IPS-15b (cell line): Measurements from ENCODE around the gene LITAF.

Source experiments
- H3K27me3 ChIP-seq: one replicate; pipeline ENCODE4 v1.6.1; 2013; ENCODE audit warnings: low read length; ENCODE audit not compliant: control insufficient read depth, insufficient read depth
- H3K36me3 ChIP-seq: one replicate; pipeline ENCODE4 v1.6.1; 2013; ENCODE audit warnings: low read length; ENCODE audit not compliant: control insufficient read depth, insufficient read depth
- H3K4me1 ChIP-seq: one replicate; pipeline ENCODE4 v1.6.1; 2013; ENCODE audit warnings: mild to moderate bottlenecking, low read length; ENCODE audit not compliant: control insufficient read depth, insufficient read depth
- H3K4me3 ChIP-seq: one replicate; pipeline ENCODE4 v1.5.1; 2013; ENCODE audit warnings: low read depth, low read length
- H3K9ac ChIP-seq: one replicate; pipeline ENCODE4 v1.6.1; 2013; ENCODE audit warnings: low read depth, mild to moderate bottlenecking, low read length
- H3K9me3 ChIP-seq: one replicate; pipeline ENCODE4 v1.6.1; 2013; ENCODE audit warnings: mild to moderate bottlenecking, low read length; ENCODE audit not compliant: control insufficient read depth, insufficient read depth

Gene LITAF

DNA sequence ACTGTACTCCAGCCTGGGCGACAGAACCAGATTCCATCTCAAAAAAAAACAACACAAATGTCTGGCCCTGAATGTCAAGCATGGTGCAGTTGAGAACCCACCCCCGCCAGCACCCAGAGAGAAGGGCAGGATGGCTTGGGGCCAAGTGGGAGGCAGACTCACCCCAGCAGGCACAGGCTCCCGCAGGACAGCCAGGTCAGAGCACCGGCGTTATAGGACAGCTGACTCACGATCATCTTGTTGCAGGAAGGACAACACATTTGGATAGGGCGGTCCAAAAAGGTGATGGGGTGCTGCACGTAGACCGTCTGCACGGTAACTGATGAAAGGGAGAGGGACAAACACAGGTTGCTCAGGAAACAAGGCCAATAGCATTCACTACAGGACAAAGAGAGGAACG lies 33.3 kb downstream of the LITAF start:
- Histone ChIP-seq H3K9ac (no peak overlapping the region), H3K4me1 (no peaks in the 10 kb centered on the region), H3K27me3 (no peaks in the 10 kb centered on the region), H3K4me3 (no peak overlapping the region), H3K36me3 (peaks cover 56% of the 10 kb centered on the region), H3K9me3 (no peaks in the 10 kb centered on the region)

- H3K36me3 ChIP-seq = peaks cover 56% of the 10 kb centered on the region
- no peaks in the 10 kb centered on the region for H3K9me3 ChIP-seq
- no peak overlapping the region for H3K9ac ChIP-seq
- no peak overlapping the region for H3K4me3 ChIP-seq
- no peaks in the 10 kb centered on the region for H3K27me3 ChIP-seq
- no peaks in the 10 kb centered on the region for H3K4me1 ChIP-seq
These were observed 34.3 kb downstream of the LITAF start for GRCh38 chr16:11552440-11552839.

DNA sequence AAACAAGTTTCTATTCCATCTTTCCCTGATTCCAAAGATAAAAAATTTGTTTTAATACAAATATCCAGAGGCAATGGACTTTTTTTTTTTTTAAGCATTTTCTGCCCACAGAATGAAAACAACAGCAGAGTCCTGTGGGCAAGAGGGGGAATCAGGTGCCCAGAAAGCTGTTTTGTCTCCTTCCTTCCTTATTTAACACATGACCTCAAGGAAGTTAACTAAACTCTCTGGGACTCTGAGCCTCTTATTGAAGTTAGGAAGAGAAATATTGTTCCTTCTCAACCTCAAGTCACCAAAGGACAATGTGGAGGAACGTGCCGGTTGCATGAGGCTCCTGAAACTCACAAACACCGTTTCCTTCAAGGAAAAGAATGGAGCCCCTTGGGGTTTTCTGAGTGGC lies 34.9 kb downstream of the LITAF start:
- H3K4me3 ChIP-seq = no peak overlapping the region
- H3K36me3 ChIP-seq = peaks cover 56% of the 10 kb centered on the region
- no peak overlapping the region for H3K9ac ChIP-seq
- H3K27me3 ChIP-seq = no peaks in the 10 kb centered on the region
- H3K9me3 ChIP-seq = no peaks in the 10 kb centered on the region
- no peaks in the 10 kb centered on the region for H3K4me1 ChIP-seq

GRCh38 chr16:11550791-11551498 lies 35.8 kb downstream of the LITAF start:
- Histone ChIP-seq H3K9ac (no peak overlapping the region), H3K36me3 (peaks cover 49% of the 10 kb centered on the region), H3K9me3 (no peaks in the 10 kb centered on the region), H3K4me3 (no peak overlapping the region), H3K27me3 (no peaks in the 10 kb centered on the region), H3K4me1 (no peaks in the 10 kb centered on the region)

GRCh38 chr16:11547118-11547916 lies 39.4 kb downstream of the LITAF start:
- Histone ChIP-seq H3K36me3 (peaks cover 26% of the 10 kb centered on the region), H3K4me3 (no peak overlapping the region), H3K9me3 (no peaks in the 10 kb centered on the region)

DNA sequence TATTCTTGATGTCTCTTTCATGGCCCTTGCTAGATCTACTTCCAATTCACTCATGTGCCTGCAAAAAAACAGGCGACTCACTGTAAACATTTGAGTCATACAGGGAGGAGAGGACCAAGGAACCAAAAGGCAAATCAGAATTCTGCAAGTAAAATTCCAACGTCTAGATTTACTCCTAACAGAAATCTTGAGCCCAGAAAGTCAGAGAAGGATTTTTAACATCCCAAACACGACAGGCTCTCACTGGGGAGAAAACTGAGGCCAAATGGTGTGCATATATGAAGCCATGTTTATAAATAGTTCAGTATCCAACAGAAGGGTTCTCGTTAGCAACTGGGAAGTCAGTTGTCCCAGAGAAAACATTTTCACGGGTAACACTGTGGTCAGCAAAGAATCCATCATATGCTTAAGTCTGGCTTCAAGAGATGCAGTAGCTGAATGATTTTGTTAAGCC lies 40.1 kb downstream of the LITAF start:
- Histone ChIP-seq H3K4me1 (no peaks in the 10 kb centered on the region), H3K9me3 (no peaks in the 10 kb centered on the region), H3K27me3 (no peaks in the 10 kb centered on the region), H3K36me3 (peaks cover 20% of the 10 kb centered on the region), H3K4me3 (no peak overlapping the region), H3K9ac (no peak overlapping the region)

More at GRCh38 chr16:11547118-11547916, 39.4 kb downstream of the LITAF start:
- Histone ChIP-seq H3K4me1 (no peaks in the 10 kb centered on the region), H3K9ac (no peak overlapping the region), H3K27me3 (no peaks in the 10 kb centered on the region)

GRCh38 chr16:11543661-11544393 lies 42.9 kb downstream of the LITAF start:
- Histone ChIP-seq H3K27me3 (no peaks in the 10 kb centered on the region), H3K4me1 (no peaks in the 10 kb centered on the region), H3K4me3 (no peak overlapping the region), H3K9ac (no peak overlapping the region), H3K36me3 (peaks cover 1% of the 10 kb centered on the region), H3K9me3 (no peaks in the 10 kb centered on the region)

DNA sequence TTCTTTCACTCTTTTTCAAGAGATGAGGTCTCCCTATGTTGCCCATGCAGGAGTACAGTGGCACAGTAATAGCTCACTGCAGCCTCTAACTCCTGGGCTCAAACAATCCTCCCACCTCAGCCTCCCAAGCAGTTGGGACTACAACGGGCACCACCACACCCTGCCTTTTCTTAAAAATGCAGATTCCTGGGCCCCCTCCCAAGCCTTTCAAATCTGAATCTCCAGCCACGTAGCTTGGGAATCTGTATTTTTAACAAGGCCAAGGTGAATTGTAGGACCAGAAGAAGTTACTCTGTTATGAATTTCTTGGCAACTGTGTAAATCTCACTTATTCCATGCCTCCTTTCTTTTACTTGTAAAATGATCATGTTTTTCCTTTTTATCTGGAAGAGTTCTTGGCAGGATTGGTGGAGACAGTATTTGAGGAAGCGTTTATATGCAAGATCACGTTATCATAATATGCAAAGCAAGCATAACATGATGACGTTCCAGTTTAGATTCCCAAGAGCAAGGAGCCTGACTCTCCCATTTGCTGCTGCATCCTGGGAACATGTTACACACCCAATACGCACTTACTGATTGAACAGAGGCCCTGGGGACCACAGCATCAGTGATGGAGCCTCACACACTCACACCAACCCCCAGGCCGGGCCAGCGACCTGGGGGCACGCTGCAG lies 44.5 kb downstream of the LITAF start:
- H3K4me1 ChIP-seq = no peaks in the 10 kb centered on the region
- no peaks in the 10 kb centered on the region for H3K9me3 ChIP-seq
- H3K4me3 ChIP-seq = no peak overlapping the region
- H3K9ac ChIP-seq = no peak overlapping the region
- no peaks in the 10 kb centered on the region for H3K36me3 ChIP-seq
- H3K27me3 ChIP-seq = no peaks in the 10 kb centered on the region

DNA sequence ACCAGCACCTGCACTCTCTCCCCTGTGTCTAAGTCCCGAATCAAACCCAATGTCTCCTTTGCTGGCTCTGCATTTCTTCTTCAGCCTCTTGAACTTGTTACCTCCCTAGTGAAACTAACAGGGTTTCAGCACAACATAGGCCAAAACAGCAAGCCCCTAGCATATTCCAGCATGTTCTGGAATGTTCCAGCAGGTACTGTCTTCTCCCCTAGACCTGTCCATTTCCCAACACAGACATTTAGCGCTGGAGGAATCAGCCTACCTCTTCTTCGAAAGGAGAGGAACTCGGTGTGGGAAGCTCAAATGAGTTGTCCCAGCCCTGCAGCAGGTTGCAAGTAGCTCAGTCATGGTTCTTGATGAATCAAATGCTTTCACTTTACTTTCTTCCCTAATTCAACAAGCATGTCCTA lies 47.1 kb downstream of the LITAF start:
- Histone ChIP-seq H3K4me1 (no peaks in the 10 kb centered on the region), H3K4me3 (no peak overlapping the region), H3K27me3 (no peaks in the 10 kb centered on the region), H3K36me3 (no peaks in the 10 kb centered on the region), H3K9me3 (no peaks in the 10 kb centered on the region), H3K9ac (no peak overlapping the region)

- no peak overlapping the region for H3K4me3 ChIP-seq
- H3K36me3 ChIP-seq = no peaks in the 10 kb centered on the region
- H3K9me3 ChIP-seq = no peaks in the 10 kb centered on the region
- H3K27me3 ChIP-seq = no peaks in the 10 kb centered on the region
- H3K9ac ChIP-seq = no peak overlapping the region
- no peaks in the 10 kb centered on the region for H3K4me1 ChIP-seq
These were observed 47.8 kb downstream of the LITAF start for GRCh38 chr16:11538880-11539279.

- Histone ChIP-seq H3K9ac (no peak overlapping the region), H3K4me3 (no peak overlapping the region), H3K9me3 (no peaks in the 10 kb centered on the region), H3K4me1 (no peaks in the 10 kb centered on the region), H3K27me3 (no peaks in the 10 kb centered on the region), H3K36me3 (no peaks in the 10 kb centered on the region)
These were observed 50.4 kb downstream of the LITAF start for GRCh38 chr16:11536104-11536866.
